IMR-90 (cell line): ENCODE measurements around the gene BARD1. TPM values are rescaled to one million over a fixed set of nuclear protein-coding genes. Genes with fewer than 3 reads are reported as not detected.

Experiments
- ATAC-seq: fragments of 200-7000 bp; cut with Tn5 transposase; 2 replicates; pipeline ENCODE4 v1.9.1; 2020; ENCODE audit warnings: low read depth, mild to moderate bottlenecking, moderate library complexity
- BruUV-seq: library from RNA; stranded (reverse); fragments of 400-500 nt; replicated peaks from 2 replicates; lab custom pipeline; 2021; lab: Mats Ljungman, UMichigan
- CTCF ChIA-PET: fragments of 300-600 bp; formaldehyde crosslinking; extraction: SDS; loops from one replicate; lab custom pipeline; 2021; ENCODE audit warnings: antibody characterized with exemption; lab: Yijun Ruan, JAX
- POLR2A ChIA-PET: fragments of 300-600 bp; sonication (Branson Sonifier 250); formaldehyde crosslinking; loops from one replicate; lab custom pipeline; 2022; ENCODE audit warnings: antibody characterized with exemption; ENCODE audit not compliant: unreplicated experiment; lab: Charles Lee
- DNase-seq: peaks from one replicate; pipeline ENCODE4 v3.0.0; 2013
- H2AFZ ChIP-seq: replicated peaks from 2 replicates; pipeline ENCODE3; 2013; ENCODE audit warnings: low read length, mild to moderate bottlenecking; ENCODE audit not compliant: poor library complexity
- H2AK5ac ChIP-seq: 2 replicates; pipeline ENCODE4 v1.6.1; 2013; ENCODE audit warnings: low read depth, low read length, inconsistent platforms
- H2AK9ac ChIP-seq: replicated peaks from 2 replicates; pipeline ENCODE3; 2013; ENCODE audit warnings: mild to moderate bottlenecking, low read depth, low read length, moderate library complexity; ENCODE audit not compliant: poor library complexity
- H2BK120ac ChIP-seq: 2 replicates; pipeline ENCODE4 v1.6.1; 2013; ENCODE audit warnings: low read depth, low read length, inconsistent platforms
- H2BK15ac ChIP-seq: 3 replicates; pipeline ENCODE4 v1.6.1; 2013; ENCODE audit warnings: low read depth, low read length, inconsistent platforms
- H2BK20ac ChIP-seq: 2 replicates; pipeline ENCODE4 v1.6.1; 2013; ENCODE audit warnings: low read depth, mild to moderate bottlenecking, inconsistent platforms, low read length, moderate library complexity
- H2BK5ac ChIP-seq: 2 replicates; pipeline ENCODE4 v1.6.1; 2013; ENCODE audit warnings: mild to moderate bottlenecking, low read depth, low read length, inconsistent platforms; ENCODE audit not compliant: poor library complexity, severe bottlenecking
- H3K14ac ChIP-seq: replicated peaks from 2 replicates; pipeline ENCODE4 v1.6.1; 2013; ENCODE audit warnings: low read depth, low read length, inconsistent platforms
- H3K18ac ChIP-seq: 2 replicates; pipeline ENCODE4 v1.6.1; 2013; ENCODE audit warnings: low read depth, low read length, control low read depth
- H3K23ac ChIP-seq: 2 replicates; pipeline ENCODE4 v1.6.1; 2013; ENCODE audit warnings: low read depth, low read length, inconsistent platforms
- H3K27ac ChIP-seq: 2 replicates; pipeline ENCODE4 v1.5.1; 2013; ENCODE audit warnings: mild to moderate bottlenecking, control low read depth, low read length; ENCODE audit not compliant: insufficient read depth
- H3K27me3 ChIP-seq: 2 replicates; pipeline ENCODE4 v1.6.1; 2013; ENCODE audit warnings: low read length; ENCODE audit not compliant: control insufficient read depth, insufficient read depth
- H3K36me3 ChIP-seq: 2 replicates; pipeline ENCODE4 v1.6.1; 2013; ENCODE audit warnings: low read length, mixed read lengths; ENCODE audit not compliant: control insufficient read depth, insufficient read depth
- H3K4ac ChIP-seq: 2 replicates; pipeline ENCODE4 v1.6.1; 2013; ENCODE audit warnings: low read depth, low read length, inconsistent platforms
- H3K4me1 ChIP-seq: 2 replicates; pipeline ENCODE4 v1.6.1; 2013; ENCODE audit warnings: low read length, mixed read lengths; ENCODE audit not compliant: control insufficient read depth, insufficient read depth
- H3K4me2 ChIP-seq: 2 replicates; pipeline ENCODE4 v1.6.1; 2013; ENCODE audit warnings: low read depth, mild to moderate bottlenecking, control low read depth, low read length, moderate library complexity
- H3K4me3 ChIP-seq: 2 replicates; pipeline ENCODE4 v1.5.1; 2013; ENCODE audit warnings: low read depth, mild to moderate bottlenecking, control low read depth, low read length, moderate library complexity; ENCODE audit not compliant: insufficient read depth
- H3K56ac ChIP-seq: 2 replicates; pipeline ENCODE4 v1.6.1; 2013; ENCODE audit warnings: low read length, inconsistent platforms; ENCODE audit not compliant: insufficient read depth; ENCODE audit errors: extremely low read depth
- H3K79me1 ChIP-seq, 2 experiments: 2 replicates each; pipeline ENCODE4 v1.6.1; 2013; ENCODE audit warnings: low read length in 2 of 2, inconsistent platforms in 1 of 2, low read depth in 1 of 2
- H3K9ac ChIP-seq: 2 replicates; pipeline ENCODE4 v1.6.1; 2013; ENCODE audit warnings: low read depth, low read length, control low read depth
- H3K9me1 ChIP-seq: 2 replicates; pipeline ENCODE4 v1.6.1; 2013; ENCODE audit warnings: low read length, inconsistent platforms; ENCODE audit not compliant: insufficient read depth
- H3K9me3 ChIP-seq: 2 replicates; pipeline ENCODE4 v1.6.1; 2013; ENCODE audit warnings: low read length; ENCODE audit not compliant: control insufficient read depth, insufficient read depth
- H4K20me1 ChIP-seq: 2 replicates; pipeline ENCODE4 v1.6.1; 2013; ENCODE audit warnings: low read length, inconsistent platforms; ENCODE audit not compliant: insufficient read depth
- H4K5ac ChIP-seq: 2 replicates; pipeline ENCODE4 v1.6.1; 2013; ENCODE audit warnings: mild to moderate bottlenecking, low read depth, low read length, control low read depth
- H4K8ac ChIP-seq, 2 experiments: 2 replicates each; pipeline ENCODE4 v1.6.1; 2013; ENCODE audit warnings: low read depth in 2 of 2, low read length in 2 of 2, control low read depth in 1 of 2, inconsistent platforms in 1 of 2
- H4K91ac ChIP-seq: 2 replicates; pipeline ENCODE4 v1.6.1; 2013; ENCODE audit warnings: low read depth, low read length, inconsistent platforms; ENCODE audit not compliant: insufficient read depth
- CHD1 ChIP-seq: IDR thresholded peaks from 2 replicates; pipeline ENCODE4 v1.6.1; 2012; ENCODE audit warnings: low read depth, low read length, improper control_type of control experiment
- MAZ ChIP-seq: IDR thresholded peaks from 2 replicates; pipeline ENCODE4 v1.6.1; 2012; ENCODE audit warnings: low read depth, mild to moderate bottlenecking, low read length, improper control_type of control experiment, moderate library complexity, borderline replicate concordance
- POLR2A ChIP-seq: IDR thresholded peaks from 2 replicates; pipeline ENCODE4 v1.6.1; 2012; ENCODE audit warnings: mild to moderate bottlenecking, low read depth, low read length
- SMC3 ChIP-seq: fragments of 150-350 bp; IDR thresholded peaks from 2 replicates; pipeline ENCODE4 v1.6.1; 2016; ENCODE audit warnings: low read depth, mild to moderate bottlenecking, antibody characterized with exemption, low read length, moderate library complexity
- WGBS, 2 experiments: methylation state at CpG; one replicate each; pipeline versions ENCODE4 v1.1.5 to v1.1.7; 2013; ENCODE audit warnings: missing lambda C conversion rate in 2 of 2; ENCODE audit not compliant: insufficient read length in 1 of 2; ENCODE audit errors: extremely low coverage in 2 of 2; 5-methylcytosine and 5-hydroxymethylcytosine counted together
- dilution Hi-C: fragments of 300-500 bp; cut with HindIII; formaldehyde crosslinking; loops from one replicate; pipeline ENCODE4 v1.14.3; 2018; ENCODE audit warnings: low sequenced_read_pairs; ENCODE audit not compliant: unreplicated experiment
- in situ Hi-C: fragments of 300-500 bp; cut with MboI; formaldehyde crosslinking; loops from 3 replicates; pipeline ENCODE4 v1.14.3; 2019; ENCODE audit warnings: low sequenced_read_pairs, inconsistent platforms, mixed read lengths
- intact Hi-C: fragments of 100-400 bp; cut with micrococcal nuclease; formaldehyde crosslinking; loops from 2 replicates; pipeline ENCODE4 v1.10.0; 2022
- polyA plus RNA-seq, 3 experiments: library from polyadenylated mRNA; depleted of rRNA; stranded (reverse); fragments of >200 nt; gene quantifications; 2 replicates each; pipeline ENCODE4 v1.2.3, GENCODE V29; 2012; ENCODE audit warnings: low replicate concordance in 1 of 3
- total RNA-seq: library from RNA; depleted of rRNA; stranded (reverse); fragments of >200 nt; gene quantifications from 2 replicates; pipeline ENCODE4 v1.2.3, GENCODE V29; 2012
- TF ChIP-seq, protein P1 (sequence below): conservative IDR thresholded peaks from 2 replicates; pipeline ENCODE4 v1.5.1; 2012; ENCODE audit warnings: mild to moderate bottlenecking, low read depth, low read length, improper control_type of control experiment

Gene BARD1
- total and polyA plus RNA-seq, 2 of the 4 experiments (the other 2 are of a cell fraction), result 3.1 to 34.6 TPM

DNA sequence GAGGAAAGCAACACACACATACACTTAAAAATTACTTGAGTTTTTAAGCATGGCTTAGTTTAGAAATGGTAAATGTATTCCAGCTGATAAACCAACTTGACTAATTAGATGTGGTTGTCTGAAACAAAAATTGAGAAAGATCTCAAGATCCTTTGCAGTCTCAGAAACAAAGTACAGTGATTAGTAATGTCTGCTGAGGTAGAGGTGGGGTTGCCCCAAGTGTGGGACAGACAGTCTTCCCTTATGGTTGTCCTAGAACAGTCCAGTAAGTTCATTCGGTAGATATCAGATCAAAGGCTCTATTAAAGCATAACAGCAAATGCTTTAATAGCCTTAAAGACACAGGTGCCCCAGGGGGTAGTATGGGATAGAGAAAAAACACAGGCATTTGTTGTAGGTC lies 94.5 kb downstream of the BARD1 start:
- no peak overlapping the region for H2BK5ac ChIP-seq
- no peak overlapping the region for H3K4me3 ChIP-seq
- DNase-seq (no peak), ATAC-seq (no peak)
- H4K91ac ChIP-seq, result no peak overlapping the region
- H3K18ac ChIP-seq, result no peak overlapping the region
- no peak overlapping the region for H2BK15ac ChIP-seq
- no peak overlapping the region for H4K8ac ChIP-seq
- WGBS, 2 experiments, result no CpG with 5 or more reads among the region's 1 CpG
- no peaks in the 10 kb centered on the region for H3K9me3 ChIP-seq
- ChIA-PET CTCF (no interaction called here), POLR2A (no interaction called here)
- H3K4me2 ChIP-seq, result no peak overlapping the region
- H3K14ac ChIP-seq, result no peak overlapping the region
- H3K4ac ChIP-seq, result no peak overlapping the region
- H3K4me1 ChIP-seq, result no peaks in the 10 kb centered on the region
- H2BK20ac ChIP-seq, result no peak overlapping the region
- intact Hi-C loops, result no loop called here
- dilution Hi-C loops, result no loop called here
- no TSS peak for BruUV-seq
- H4K20me1 ChIP-seq, result no peaks in the 10 kb centered on the region
- H2AK9ac ChIP-seq, result no peak overlapping the region
- H3K9ac ChIP-seq, result no peak overlapping the region
- H3K23ac ChIP-seq, result no peak overlapping the region
- TF ChIP-seq CHD1 (no peak), POLR2A (no peak), MAZ (no peak), SMC3 (no peak)
- TF ChIP-seq, protein P1, sequence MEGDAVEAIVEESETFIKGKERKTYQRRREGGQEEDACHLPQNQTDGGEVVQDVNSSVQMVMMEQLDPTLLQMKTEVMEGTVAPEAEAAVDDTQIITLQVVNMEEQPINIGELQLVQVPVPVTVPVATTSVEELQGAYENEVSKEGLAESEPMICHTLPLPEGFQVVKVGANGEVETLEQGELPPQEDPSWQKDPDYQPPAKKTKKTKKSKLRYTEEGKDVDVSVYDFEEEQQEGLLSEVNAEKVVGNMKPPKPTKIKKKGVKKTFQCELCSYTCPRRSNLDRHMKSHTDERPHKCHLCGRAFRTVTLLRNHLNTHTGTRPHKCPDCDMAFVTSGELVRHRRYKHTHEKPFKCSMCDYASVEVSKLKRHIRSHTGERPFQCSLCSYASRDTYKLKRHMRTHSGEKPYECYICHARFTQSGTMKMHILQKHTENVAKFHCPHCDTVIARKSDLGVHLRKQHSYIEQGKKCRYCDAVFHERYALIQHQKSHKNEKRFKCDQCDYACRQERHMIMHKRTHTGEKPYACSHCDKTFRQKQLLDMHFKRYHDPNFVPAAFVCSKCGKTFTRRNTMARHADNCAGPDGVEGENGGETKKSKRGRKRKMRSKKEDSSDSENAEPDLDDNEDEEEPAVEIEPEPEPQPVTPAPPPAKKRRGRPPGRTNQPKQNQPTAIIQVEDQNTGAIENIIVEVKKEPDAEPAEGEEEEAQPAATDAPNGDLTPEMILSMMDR, result no peak
- no peak overlapping the region for H2AFZ ChIP-seq
- no peak overlapping the region for H4K5ac ChIP-seq
- H3K79me1 ChIP-seq, result no peaks in the 10 kb centered on the region
- no peaks in the 10 kb centered on the region for H3K36me3 ChIP-seq
- no peak overlapping the region for H3K56ac ChIP-seq
- no peaks in the 10 kb centered on the region for H3K27me3 ChIP-seq
- H3K27ac ChIP-seq, result no peak overlapping the region
- no peak overlapping the region for H2BK120ac ChIP-seq
- in situ Hi-C loops, result no loop called here
- H3K9me1 ChIP-seq, result no peaks in the 10 kb centered on the region
- H2AK5ac ChIP-seq, result no peak overlapping the region
